ENCODE results near the gene CA10.

- TF ChIP-seq CTCF (IDR thresholded peaks at IDR 0.05; ENCODE audit: borderline replicate concordance, extremely low read depth, low read length, poor library complexity, severe bottlenecking) (no peak), EZH2 (IDR thresholded peaks at IDR 0.05; ENCODE audit: borderline replicate concordance, low read depth, low read length, severe bottlenecking) (no peak)
Observed at GRCh38 chr17:51805185-51805584, 353.3 kb downstream of the CA10 start.

Data from DND-41 (cell line).